Immature natural killer cell (primary cell): ENCODE results near the gene IGFBP5. TPM values are rescaled to one million over a fixed set of nuclear protein-coding genes. Genes with fewer than 3 reads are reported as not detected.

Experiments
- DNase-seq, 3 donors: peaks; one replicate each; pipeline ENCODE4 v3.0.0; 2022; ENCODE audit warnings: mixed read lengths in 1 of 3
- H3K27ac Mint-ChIP-seq, 6 donors: one replicate each; pipeline ENCODE4 v1.8.0; 2020; ENCODE audit warnings: mixed read lengths in 6 of 6, mild to moderate bottlenecking in 5 of 6, inconsistent platforms in 4 of 6, moderate library complexity in 3 of 6
- H3K27me3 Mint-ChIP-seq, 3 donors: one replicate each; pipeline ENCODE4 v1.8.0; 2020 to 2021; ENCODE audit warnings: low read depth in 3 of 3, mild to moderate bottlenecking in 3 of 3, mixed read lengths in 3 of 3, moderate library complexity in 3 of 3, inconsistent platforms in 1 of 3
- H3K36me3 Mint-ChIP-seq, 3 donors: one replicate each; pipeline ENCODE4 v1.8.0; 2020; ENCODE audit warnings: mixed read lengths in 3 of 3, inconsistent platforms in 2 of 3, mild to moderate bottlenecking in 2 of 3
- H3K4me1 Mint-ChIP-seq, 2 donors: one replicate each; pipeline ENCODE4 v1.8.0; 2020; ENCODE audit warnings: inconsistent platforms in 2 of 2, mild to moderate bottlenecking in 2 of 2, mixed read lengths in 2 of 2, moderate library complexity in 1 of 2
- H3K4me3 Mint-ChIP-seq, 5 donors: one replicate each; pipeline ENCODE4 v1.8.0; 2020; ENCODE audit warnings: mild to moderate bottlenecking in 5 of 5, mixed read lengths in 5 of 5, inconsistent platforms in 3 of 5, moderate library complexity in 3 of 5
- H3K9me3 Mint-ChIP-seq, 6 donors: one replicate each; pipeline ENCODE4 v1.8.0; 2020; ENCODE audit warnings: mild to moderate bottlenecking in 6 of 6, mixed read lengths in 6 of 6, inconsistent platforms in 4 of 6, moderate library complexity in 3 of 6
- polyA plus RNA-seq, 3 donors: library from polyadenylated mRNA; unstranded; fragments of 300-500 nt; fragmentation: Illumina TruSeq; gene quantifications; one replicate each; pipeline ENCODE4 v1.2.3, GENCODE V29; 2021

IGFBP5 gene
- polyA plus RNA-seq, 3 donors from 2014 or later, result not detected

- Mint-ChIP-seq H3K27me3 (peaks cover 0 to 18% (median 1%) of the 10 kb centered on the region in 3 donors), H3K36me3 (no peaks in the 10 kb centered on the region), H3K27ac (no peak overlapping the region), H3K4me1 (no peaks in the 10 kb centered on the region), H3K9me3 (no peaks in the 10 kb centered on the region), H3K4me3 (no peak overlapping the region)
- no peak for DNase-seq
Measured at GRCh38 chr2:216727346-216728122, 32.2 kb upstream of the IGFBP5 start.

- H3K36me3 Mint-ChIP-seq, result no peaks in the 10 kb centered on the region
- H3K4me3 Mint-ChIP-seq, result no peak overlapping the region
- peaks cover 0 to 14% (median 3%) of the 10 kb centered on the region in 3 donors for H3K27me3 Mint-ChIP-seq
- no peaks in the 10 kb centered on the region for H3K9me3 Mint-ChIP-seq
- no peak overlapping the region for H3K27ac Mint-ChIP-seq
- no peak for DNase-seq
- H3K4me1 Mint-ChIP-seq, result no peaks in the 10 kb centered on the region
Measured at GRCh38 chr2:216724190-216724589, 28.8 kb upstream of the IGFBP5 start.

GRCh38 chr2:216721141-216721540 is 25.8 kb upstream of the IGFBP5 start:
- H3K27me3 Mint-ChIP-seq, result peaks cover 3 to 13% (median 3%) of the 10 kb centered on the region in 3 donors
- no peaks in the 10 kb centered on the region for H3K4me1 Mint-ChIP-seq
- H3K36me3 Mint-ChIP-seq, result no peaks in the 10 kb centered on the region
- H3K27ac Mint-ChIP-seq, result no peak overlapping the region
- no peak for DNase-seq
- H3K9me3 Mint-ChIP-seq, result no peaks in the 10 kb centered on the region
- no peak overlapping the region for H3K4me3 Mint-ChIP-seq

GRCh38 chr2:216720722-216721121 is 25.4 kb upstream of the IGFBP5 start:
- no peak for DNase-seq
- Mint-ChIP-seq H3K27me3 (peaks cover 3 to 13% (median 3%) of the 10 kb centered on the region in 3 donors), H3K4me3 (no peak overlapping the region), H3K36me3 (no peaks in the 10 kb centered on the region), H3K4me1 (no peaks in the 10 kb centered on the region), H3K9me3 (no peaks in the 10 kb centered on the region), H3K27ac (no peak overlapping the region)

GRCh38 chr2:216717907-216718615 is 22.7 kb upstream of the IGFBP5 start:
- Mint-ChIP-seq H3K36me3 (no peaks in the 10 kb centered on the region), H3K4me1 (no peaks in the 10 kb centered on the region), H3K27ac (no peak overlapping the region), H3K9me3 (peaks cover 0 to under 1% (median 0%) of the 10 kb centered on the region in 6 donors), H3K27me3 (peaks cover 4 to 8% (median 5%) of the 10 kb centered on the region in 3 donors), H3K4me3 (no peak overlapping the region)
- no peak for DNase-seq

- Mint-ChIP-seq H3K4me3 (no peak overlapping the region), H3K27me3 (peaks cover 4 to 6% (median 5%) of the 10 kb centered on the region in 3 donors), H3K9me3 (peaks cover 0 to 1% (median 0%) of the 10 kb centered on the region in 6 donors), H3K4me1 (no peaks in the 10 kb centered on the region), H3K36me3 (no peaks in the 10 kb centered on the region), H3K27ac (no peak overlapping the region)
- no peak for DNase-seq
Measured at GRCh38 chr2:216717491-216717901, 22.1 kb upstream of the IGFBP5 start.

GRCh38 chr2:216716109-216716508 is 20.8 kb upstream of the IGFBP5 start:
- no peak overlapping the region for H3K4me3 Mint-ChIP-seq
- H3K27me3 Mint-ChIP-seq, result peaks cover 4 to 6% (median 5%) of the 10 kb centered on the region in 3 donors
- H3K36me3 Mint-ChIP-seq, result no peaks in the 10 kb centered on the region
- H3K9me3 Mint-ChIP-seq, result peaks cover 0 to 1% (median 0%) of the 10 kb centered on the region in 6 donors
- no peak for DNase-seq
- H3K4me1 Mint-ChIP-seq, result no peaks in the 10 kb centered on the region
- no peak overlapping the region for H3K27ac Mint-ChIP-seq

GRCh38 chr2:216715402-216715974 is 20.1 kb upstream of the IGFBP5 start:
- Mint-ChIP-seq H3K36me3 (no peaks in the 10 kb centered on the region), H3K4me3 (no peak overlapping the region), H3K27ac (no peak overlapping the region), H3K27me3 (peaks cover 4 to 6% (median 5%) of the 10 kb centered on the region in 3 donors), H3K4me1 (no peaks in the 10 kb centered on the region), H3K9me3 (peaks cover 0 to 1% (median 0%) of the 10 kb centered on the region in 6 donors)
- DNase-seq, result no peak

GRCh38 chr2:216714376-216714775 is 19.0 kb upstream of the IGFBP5 start:
- Mint-ChIP-seq H3K9me3 (peaks cover 0 to 7% (median 0%) of the 10 kb centered on the region in 6 donors), H3K27ac (no peak overlapping the region), H3K4me3 (no peak overlapping the region), H3K4me1 (no peaks in the 10 kb centered on the region), H3K36me3 (no peaks in the 10 kb centered on the region), H3K27me3 (peaks cover 3 to 6% (median 4%) of the 10 kb centered on the region in 3 donors)
- no peak for DNase-seq

- Mint-ChIP-seq H3K27me3 (peaks cover 2 to 4% (median 4%) of the 10 kb centered on the region in 3 donors), H3K36me3 (no peaks in the 10 kb centered on the region), H3K4me1 (no peaks in the 10 kb centered on the region), H3K27ac (no peak overlapping the region), H3K9me3 (peaks cover 0 to 7% (median 0%) of the 10 kb centered on the region in 6 donors), H3K4me3 (no peak overlapping the region)
- no peak for DNase-seq
Measured at GRCh38 chr2:216713691-216714336, 18.5 kb upstream of the IGFBP5 start.

- Mint-ChIP-seq H3K9me3 (peaks cover 0 to 7% (median 0%) of the 10 kb centered on the region in 6 donors), H3K4me1 (no peaks in the 10 kb centered on the region), H3K36me3 (no peaks in the 10 kb centered on the region), H3K27me3 (peaks cover 2 to 4% (median 2%) of the 10 kb centered on the region in 3 donors), H3K4me3 (no peak overlapping the region), H3K27ac (no peak overlapping the region)
- no peak for DNase-seq
Measured at GRCh38 chr2:216711348-216711747, 16.0 kb upstream of the IGFBP5 start.

- no peak for DNase-seq
- Mint-ChIP-seq H3K4me3 (no peak overlapping the region), H3K4me1 (no peaks in the 10 kb centered on the region), H3K9me3 (peaks cover 0 to 7% (median 0%) of the 10 kb centered on the region in 6 donors), H3K27me3 (peaks cover 2 to 4% (median 2%) of the 10 kb centered on the region in 3 donors), H3K27ac (no peak overlapping the region), H3K36me3 (no peaks in the 10 kb centered on the region)
Measured at GRCh38 chr2:216710551-216711301, 15.4 kb upstream of the IGFBP5 start.

- Mint-ChIP-seq H3K4me3 (no peak overlapping the region), H3K27me3 (peaks cover 0 to 6% (median 0%) of the 10 kb centered on the region in 3 donors), H3K36me3 (no peaks in the 10 kb centered on the region), H3K9me3 (no peaks in the 10 kb centered on the region), H3K4me1 (no peaks in the 10 kb centered on the region), H3K27ac (no peak overlapping the region)
- no peak for DNase-seq
Measured at GRCh38 chr2:216702756-216703155, 7.4 kb upstream of the IGFBP5 start.
